ENCODE results near the gene NFKBIL1. TPM values are rescaled to one million over a fixed set of nuclear protein-coding genes. Genes with fewer than 3 reads are reported as not detected.

The NFKBIL1 gene
- total RNA-seq, 1 experiment from 2014 or later, result 17.8 TPM

DNA sequence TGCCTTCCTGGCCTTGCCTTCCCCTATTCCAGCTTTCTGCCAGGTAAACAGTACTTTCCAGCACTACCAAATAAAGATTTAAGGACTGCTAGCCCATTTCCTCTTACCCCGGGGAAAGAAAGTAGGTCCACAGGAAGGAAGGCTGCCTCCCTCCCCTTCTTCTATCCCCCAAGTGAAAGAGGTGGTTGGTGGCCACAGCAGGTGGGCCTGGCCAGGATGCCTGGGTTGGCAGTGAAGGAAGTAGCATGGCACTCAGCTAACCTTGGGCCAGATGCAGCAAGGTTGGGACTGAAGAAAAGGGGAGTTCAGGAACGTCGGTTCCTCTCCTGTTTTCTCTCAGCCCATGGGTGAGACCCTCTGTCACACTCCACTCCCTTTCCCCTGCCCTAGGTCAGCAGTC, 8.9 kb downstream of the NFKBIL1 start:
- in situ Hi-C loops (cut with HindIII; ENCODE audit: low pct_unique_long_range_greater_than_20kb, low sequenced_read_pairs), result no loop called here
- DNase-seq (ENCODE audit: low read depth, low spot score), result no peak

DNA sequence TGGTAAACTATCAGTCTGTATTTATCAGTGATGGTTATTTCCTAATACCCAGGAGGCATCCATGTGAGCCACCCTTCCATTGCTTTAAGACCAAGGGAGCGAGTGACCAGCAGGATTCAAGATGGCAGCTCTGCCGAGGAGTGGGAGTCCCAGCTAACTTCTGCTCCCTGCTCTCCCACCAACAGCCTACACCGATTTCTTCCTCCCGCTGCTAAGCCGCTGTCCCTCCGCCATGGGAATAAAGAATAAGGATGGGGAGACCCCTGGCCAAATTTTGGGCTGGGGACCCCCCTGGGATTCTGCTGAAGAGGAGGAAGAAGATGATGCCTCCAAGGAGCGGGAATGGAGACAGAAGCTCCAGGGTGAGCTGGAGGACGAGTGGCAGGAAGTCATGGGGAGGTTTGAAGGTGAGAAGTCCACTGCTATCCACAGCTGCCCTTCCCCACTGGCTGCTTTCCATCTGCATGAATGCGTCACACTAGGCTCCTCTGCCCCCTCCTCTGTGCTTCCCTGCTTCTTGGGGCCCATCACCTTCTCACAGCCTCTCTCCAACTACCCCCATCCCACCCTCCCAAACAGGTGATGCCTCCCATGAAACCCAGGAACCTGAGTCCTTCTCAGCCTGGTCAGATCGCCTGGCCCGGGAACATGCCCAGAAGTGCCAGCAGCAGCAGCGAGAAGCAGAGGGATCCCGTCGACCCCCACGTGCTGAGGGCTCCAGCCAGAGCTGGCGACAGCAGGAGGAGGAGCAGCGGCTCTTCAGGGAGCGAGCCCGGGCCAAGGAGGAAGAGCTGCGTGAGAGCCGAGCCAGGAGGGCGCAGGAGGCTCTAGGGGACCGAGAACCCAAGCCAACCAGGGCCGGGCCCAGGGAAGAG, 10.3 kb downstream of the NFKBIL1 start:
- DNase-seq (ENCODE audit: low read depth, low spot score), result no peak
- in situ Hi-C loops (cut with HindIII; ENCODE audit: low pct_unique_long_range_greater_than_20kb, low sequenced_read_pairs), result no loop called here

GRCh38 chr6:31558318-31558625, 10.9 kb downstream of the NFKBIL1 start:
- in situ Hi-C loops (cut with HindIII; ENCODE audit: low pct_unique_long_range_greater_than_20kb, low sequenced_read_pairs), result no loop called here
- no peak for DNase-seq (ENCODE audit: low read depth, low spot score)

GRCh38 chr6:31558631-31559500, 11.5 kb downstream of the NFKBIL1 start:
- in situ Hi-C loops (cut with HindIII; ENCODE audit: low pct_unique_long_range_greater_than_20kb, low sequenced_read_pairs), result no loop called here
- no peak for DNase-seq (ENCODE audit: low read depth, low spot score)

GRCh38 chr6:31559606-31559957, 12.2 kb downstream of the NFKBIL1 start:
- in situ Hi-C loops (cut with HindIII; ENCODE audit: low pct_unique_long_range_greater_than_20kb, low sequenced_read_pairs), result no loop called here

DNA sequence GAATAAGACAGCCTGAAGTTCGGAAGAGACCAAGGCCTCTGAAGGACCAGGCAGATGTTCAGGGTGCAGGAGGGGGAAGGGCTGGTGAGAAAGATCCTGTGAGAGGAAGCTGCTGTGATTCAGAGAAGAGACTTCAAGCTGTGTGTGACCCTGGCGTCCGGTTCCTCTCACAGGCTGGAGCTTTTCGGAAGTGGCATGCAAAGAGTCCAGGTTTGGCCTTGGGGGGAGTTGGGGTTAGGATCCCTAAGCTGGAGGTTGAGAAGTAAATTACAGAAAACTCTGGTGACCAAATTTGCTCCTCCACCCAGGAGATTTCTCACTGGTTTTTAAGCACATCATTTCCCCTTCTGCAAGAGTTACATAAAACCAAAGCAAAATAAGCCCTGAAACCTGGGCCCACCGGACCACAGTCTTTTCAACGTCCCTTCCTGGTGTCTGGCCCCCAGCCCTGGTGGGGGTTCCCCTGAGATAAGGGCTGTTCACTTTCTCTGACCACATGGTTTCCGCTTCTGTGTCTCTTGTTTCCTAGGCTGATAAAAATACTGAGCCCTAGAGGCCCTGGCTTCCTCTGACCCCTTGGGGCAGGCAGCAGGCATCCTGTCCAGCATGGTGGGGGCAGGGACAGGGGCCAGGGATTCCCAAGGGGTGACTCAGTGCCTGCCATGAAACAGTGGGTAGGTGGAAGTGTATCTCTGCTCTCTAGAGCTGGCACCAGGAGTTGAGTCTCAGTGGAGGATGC, 12.7 kb downstream of the NFKBIL1 start:
- in situ Hi-C loops (cut with HindIII; ENCODE audit: low pct_unique_long_range_greater_than_20kb, low sequenced_read_pairs), result no loop called here
- DNase-seq (ENCODE audit: low read depth, low spot score), result no peak

More at GRCh38 chr6:31559606-31559957, 12.2 kb downstream of the NFKBIL1 start:
- no peak for DNase-seq (ENCODE audit: low read depth, low spot score)

DNA sequence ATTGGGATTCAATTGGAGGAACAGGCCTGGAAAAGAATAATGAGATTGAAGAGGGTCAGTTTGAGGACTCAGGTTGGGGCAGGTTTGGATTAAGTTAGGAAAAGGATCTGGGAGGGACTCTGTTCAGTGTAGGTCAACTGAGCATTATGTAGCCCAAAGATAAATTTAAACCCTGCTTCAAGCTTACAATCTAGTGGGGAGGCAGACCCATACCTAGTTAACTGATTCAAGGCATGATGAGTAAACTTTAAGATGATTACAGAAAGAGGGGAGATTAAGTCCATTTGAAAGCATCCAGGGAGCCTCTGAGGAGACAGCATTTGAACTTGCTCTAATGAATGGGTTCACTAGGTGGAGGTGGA, 13.3 kb downstream of the NFKBIL1 start:
- in situ Hi-C loops (cut with HindIII; ENCODE audit: low pct_unique_long_range_greater_than_20kb, low sequenced_read_pairs), result no loop called here

DNA sequence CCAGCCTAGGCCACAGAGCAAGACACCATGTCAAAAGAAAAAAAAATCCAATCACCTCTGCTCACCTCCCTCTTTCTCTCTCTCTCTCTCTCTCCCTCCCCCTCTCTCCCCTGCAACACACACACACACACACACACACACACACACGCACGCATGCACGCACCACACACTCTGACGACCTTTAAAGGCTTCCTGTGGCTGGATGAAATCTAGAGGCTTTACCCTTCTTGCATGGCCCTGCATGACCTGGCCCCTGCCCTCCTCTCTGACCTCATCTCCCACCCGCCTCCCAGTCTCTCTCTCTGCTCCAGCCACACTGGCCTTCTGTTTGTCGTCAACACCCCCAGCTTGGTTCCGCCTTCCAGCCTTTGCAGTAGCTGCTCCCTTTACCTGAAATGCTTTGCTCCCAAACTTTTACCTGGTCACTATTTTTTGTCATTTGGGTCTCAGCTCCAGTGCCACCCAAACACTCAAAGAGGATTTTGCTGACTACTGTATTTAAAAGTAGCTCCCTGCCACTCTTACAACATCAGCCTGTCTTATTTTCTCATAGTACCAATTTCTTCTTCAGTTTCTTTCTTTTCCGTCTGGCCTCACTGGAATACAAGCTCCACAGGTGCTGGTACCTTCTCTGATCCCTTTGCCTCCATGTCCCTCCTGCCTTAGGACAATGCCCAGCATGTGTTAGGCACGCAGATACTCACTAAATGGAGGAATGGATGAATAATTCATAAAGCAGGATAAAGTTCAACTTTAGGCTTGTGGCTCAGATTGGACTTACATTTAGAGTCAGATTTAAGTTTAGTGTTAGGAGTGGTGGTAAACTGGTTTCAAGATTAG, 20.3 kb downstream of the NFKBIL1 start:
- in situ Hi-C loops (cut with HindIII; ENCODE audit: low pct_unique_long_range_greater_than_20kb, low sequenced_read_pairs), result no loop called here

More for the DNA sequence above, 13.3 kb downstream of the NFKBIL1 start:
- no peak for DNase-seq (ENCODE audit: low read depth, low spot score)

DNA sequence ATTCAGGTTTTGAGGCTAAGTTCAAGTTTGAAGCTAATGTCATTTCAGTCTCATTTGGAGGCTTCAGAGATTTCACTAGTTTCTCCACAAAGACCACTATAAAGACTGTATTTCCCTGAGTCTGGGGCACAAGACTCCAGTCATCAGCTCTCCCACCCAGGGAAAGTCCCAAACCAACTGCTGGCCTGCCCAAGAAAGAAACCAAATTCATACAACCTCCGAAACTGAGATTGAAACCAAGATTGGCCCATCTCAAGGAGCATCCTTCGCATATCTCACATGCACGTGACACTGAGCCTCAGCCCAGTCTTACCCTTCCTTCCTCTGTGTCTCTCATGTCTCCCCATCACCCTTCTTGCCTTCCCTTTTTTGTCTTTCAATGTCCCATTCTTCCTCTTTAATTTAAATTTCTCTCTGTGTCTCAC, 21.1 kb downstream of the NFKBIL1 start:
- DNase-seq (ENCODE audit: low read depth, low spot score), result no peak
- in situ Hi-C loops (cut with HindIII; ENCODE audit: low pct_unique_long_range_greater_than_20kb, low sequenced_read_pairs), result no loop called here

More for the DNA sequence above, 20.3 kb downstream of the NFKBIL1 start:
- no peak for DNase-seq (ENCODE audit: low read depth, low spot score)

DNA sequence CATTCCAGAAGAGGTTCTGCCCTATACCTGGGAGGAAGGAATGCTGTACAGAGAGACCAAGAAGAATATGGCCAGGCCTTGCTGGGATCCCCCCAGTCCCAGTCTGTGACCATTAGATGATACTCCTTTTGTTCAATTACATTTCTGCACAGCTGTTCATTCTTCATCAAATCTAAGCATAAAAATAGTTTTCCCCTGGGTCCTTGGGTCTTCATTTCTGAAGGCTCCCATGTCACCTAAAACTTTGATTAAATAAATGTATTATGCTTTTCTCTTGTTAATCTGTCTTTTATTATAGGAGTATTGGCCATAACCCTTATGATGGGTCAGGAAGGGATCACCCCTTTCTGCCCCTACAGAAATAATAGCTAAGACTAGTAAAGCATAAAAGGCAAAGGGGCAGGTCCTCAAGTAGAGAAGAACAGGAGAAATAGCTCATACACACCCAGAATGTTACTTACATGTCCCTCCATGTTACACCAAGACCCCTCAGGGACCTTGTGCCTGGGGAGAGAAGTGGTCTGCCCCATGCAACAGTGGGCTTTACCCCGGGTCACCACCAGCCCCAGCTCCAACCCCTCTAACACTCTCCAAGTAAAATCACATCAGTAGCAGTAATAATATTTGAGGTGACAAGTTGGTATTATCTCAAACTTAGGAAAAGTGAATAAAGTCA, 22.6 kb downstream of the NFKBIL1 start:
- in situ Hi-C loops (cut with HindIII; ENCODE audit: low pct_unique_long_range_greater_than_20kb, low sequenced_read_pairs), result no loop called here
- DNase-seq (ENCODE audit: low read depth, low spot score), result no peak

GRCh38 chr6:31572041-31572911, 24.9 kb downstream of the NFKBIL1 start, which contains the start of gene LTA:
Gene LTA, plus strand, starts transcription at chr6:31572289. Its CDS starts 454 bp downstream, at chr6:31572743.
- in situ Hi-C loops (cut with HindIII; ENCODE audit: low pct_unique_long_range_greater_than_20kb, low sequenced_read_pairs), result no loop called here
- DNase-seq (ENCODE audit: low read depth, low spot score), result no peak

DNA sequence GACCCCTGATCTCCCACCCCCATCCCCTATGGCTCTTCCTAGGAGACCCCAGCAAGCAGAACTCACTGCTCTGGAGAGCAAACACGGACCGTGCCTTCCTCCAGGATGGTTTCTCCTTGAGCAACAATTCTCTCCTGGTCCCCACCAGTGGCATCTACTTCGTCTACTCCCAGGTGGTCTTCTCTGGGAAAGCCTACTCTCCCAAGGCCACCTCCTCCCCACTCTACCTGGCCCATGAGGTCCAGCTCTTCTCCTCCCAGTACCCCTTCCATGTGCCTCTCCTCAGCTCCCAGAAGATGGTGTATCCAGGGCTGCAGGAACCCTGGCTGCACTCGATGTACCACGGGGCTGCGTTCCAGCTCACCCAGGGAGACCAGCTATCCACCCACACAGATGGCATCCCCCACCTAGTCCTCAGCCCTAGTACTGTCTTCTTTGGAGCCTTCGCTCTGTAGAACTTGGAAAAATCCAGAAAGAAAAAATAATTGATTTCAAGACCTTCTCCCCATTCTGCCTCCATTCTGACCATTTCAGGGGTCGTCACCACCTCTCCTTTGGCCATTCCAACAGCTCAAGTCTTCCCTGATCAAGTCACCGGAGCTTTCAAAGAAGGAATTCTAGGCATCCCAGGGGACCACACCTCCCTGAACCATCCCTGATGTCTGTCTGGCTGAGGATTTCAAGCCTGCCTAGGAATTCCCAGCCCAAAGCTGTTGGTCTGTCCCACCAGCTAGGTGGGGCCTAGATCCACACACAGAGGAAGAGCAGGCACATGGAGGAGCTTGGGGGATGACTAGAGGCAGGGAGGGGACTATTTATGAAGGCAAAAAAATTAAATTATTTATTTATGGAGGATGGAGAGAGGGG, 26.1 kb downstream of the NFKBIL1 start:
- in situ Hi-C loops (cut with HindIII; ENCODE audit: low pct_unique_long_range_greater_than_20kb, low sequenced_read_pairs), result no loop called here
- DNase-seq (ENCODE audit: low read depth, low spot score), result no peak

DNA sequence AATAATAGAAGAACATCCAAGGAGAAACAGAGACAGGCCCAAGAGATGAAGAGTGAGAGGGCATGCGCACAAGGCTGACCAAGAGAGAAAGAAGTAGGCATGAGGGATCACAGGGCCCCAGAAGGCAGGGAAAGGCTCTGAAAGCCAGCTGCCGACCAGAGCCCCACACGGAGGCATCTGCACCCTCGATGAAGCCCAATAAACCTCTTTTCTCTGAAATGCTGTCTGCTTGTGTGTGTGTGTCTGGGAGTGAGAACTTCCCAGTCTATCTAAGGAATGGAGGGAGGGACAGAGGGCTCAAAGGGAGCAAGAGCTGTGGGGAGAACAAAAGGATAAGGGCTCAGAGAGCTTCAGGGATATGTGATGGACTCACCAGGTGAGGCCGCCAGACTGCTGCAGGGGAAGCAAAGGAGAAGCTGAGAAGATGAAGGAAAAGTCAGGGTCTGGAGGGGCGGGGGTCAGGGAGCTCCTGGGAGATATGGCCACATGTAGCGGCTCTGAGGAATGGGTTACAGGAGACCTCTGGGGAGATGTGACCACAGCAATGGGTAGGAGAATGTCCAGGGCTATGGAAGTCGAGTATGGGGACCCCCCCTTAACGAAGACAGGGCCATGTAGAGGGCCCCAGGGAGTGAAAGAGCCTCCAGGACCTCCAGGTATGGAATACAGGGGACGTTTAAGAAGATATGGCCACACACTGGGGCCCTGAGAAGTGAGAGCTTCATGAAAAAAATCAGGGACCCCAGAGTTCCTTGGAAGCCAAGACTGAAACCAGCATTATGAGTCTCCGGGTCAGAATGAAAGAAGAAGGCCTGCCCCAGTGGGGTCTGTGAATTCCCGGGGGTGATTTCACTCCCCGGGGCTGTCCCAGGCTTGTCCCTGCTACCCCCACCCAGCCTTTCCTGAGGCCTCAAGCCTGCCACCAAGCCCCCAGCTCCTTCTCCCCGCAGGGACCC, 27.0 kb downstream of the NFKBIL1 start:
- no peak for DNase-seq (ENCODE audit: low read depth, low spot score)
- in situ Hi-C loops (cut with HindIII; ENCODE audit: low pct_unique_long_range_greater_than_20kb, low sequenced_read_pairs), result no loop called here

- in situ Hi-C loops (cut with HindIII; ENCODE audit: low pct_unique_long_range_greater_than_20kb, low sequenced_read_pairs), result no loop called here
- no peak for DNase-seq (ENCODE audit: low read depth, low spot score)
These were observed 28.0 kb downstream of the NFKBIL1 start, which contains the start of gene TNF for GRCh38 chr6:31575335-31575901. Gene TNF, plus strand, starts transcription at chr6:31575565. Its CDS starts 177 bp downstream, at chr6:31575742.
